HG02970 (cell line): ENCODE results near the gene P2RY14.
"Not testable (repeated sequence)": the region's sequence is repeated elsewhere in the genome, so short reads cannot be mapped to it uniquely, and the experiment has no call there.

Experiments used
- ATAC-seq: cut with Tn5 transposase; IDR thresholded peaks from one replicate; pipeline ENCODE4 v1.9.1; 2021; ENCODE audit warnings: mild to moderate bottlenecking, moderate library complexity, moderate number of reproducible peaks; ENCODE audit not compliant: unreplicated experiment, low FRiP score

The P2RY14 gene

GRCh38 chr3:151196434-151196833 is 81.9 kb downstream of the P2RY14 start:
- ATAC-seq: no peak

GRCh38 chr3:151195826-151196225 is 82.5 kb downstream of the P2RY14 start:
- ATAC-seq: no peak

- ATAC-seq: no peak
These were observed 85.8 kb downstream of the P2RY14 start for GRCh38 chr3:151192545-151192944.

GRCh38 chr3:151191095-151191494 is 87.2 kb downstream of the P2RY14 start:
- ATAC-seq: no peak

GRCh38 chr3:151183265-151183671 is 95.1 kb downstream of the P2RY14 start:
- ATAC-seq: no peak

GRCh38 chr3:151182349-151183079 is 95.8 kb downstream of the P2RY14 start:
- no peak for ATAC-seq

GRCh38 chr3:151178208-151178845 is 100.0 kb downstream of the P2RY14 start:
- ATAC-seq: no peak

GRCh38 chr3:151175952-151176351 is 102.4 kb downstream of the P2RY14 start:
- no peak for ATAC-seq

- ATAC-seq: no peak
These were observed 104.0 kb downstream of the P2RY14 start for GRCh38 chr3:151174351-151174750.

- ATAC-seq: no peak
These were observed 107.1 kb downstream of the P2RY14 start for GRCh38 chr3:151171145-151171757.

GRCh38 chr3:151169948-151170679 is 108.2 kb downstream of the P2RY14 start:
- not testable (repeated sequence) for ATAC-seq

GRCh38 chr3:151169262-151169947 is 108.9 kb downstream of the P2RY14 start:
- ATAC-seq: no peak

- ATAC-seq: no peak
These were observed 109.9 kb downstream of the P2RY14 start for GRCh38 chr3:151168269-151169094.

- ATAC-seq: no peak
These were observed 112.2 kb downstream of the P2RY14 start for GRCh38 chr3:151166161-151166560.

GRCh38 chr3:151165226-151165625 is 113.1 kb downstream of the P2RY14 start:
- no peak for ATAC-seq
